Bronchial epithelial cell (primary cell): Measurements from ENCODE around the gene BMERB1. TPM values are rescaled to one million over a fixed set of nuclear protein-coding genes. Genes with fewer than 3 reads are reported as not detected.
"Not testable (repeated sequence)": the region's sequence is repeated elsewhere in the genome, so short reads cannot be mapped to it uniquely, and the experiment has no call there.

Source experiments
- DNase-seq: peaks from one replicate; pipeline ENCODE4 v3.0.0-alpha.2; 2010; ENCODE audit warnings: low read depth
- FAIRE-seq: peaks from 2 replicates; lab custom pipeline; 2011; peaks lifted over from hg19 to GRCh38; lab: Jason Lieb, UNC
- H3K27me3 ChIP-seq: 2 replicates; pipeline ENCODE4 v1.5.1; 2011; ENCODE audit warnings: low read length; ENCODE audit not compliant: control insufficient read depth, insufficient read depth
- H3K36me3 ChIP-seq: 2 replicates; pipeline ENCODE4 v1.5.1; 2011; ENCODE audit warnings: low read length; ENCODE audit not compliant: control insufficient read depth, insufficient read depth
- H3K4me3 ChIP-seq: 2 replicates; pipeline ENCODE4 v1.5.1; 2011; ENCODE audit warnings: mild to moderate bottlenecking, low read depth, low read length, control low read depth
- CTCF ChIP-seq: IDR thresholded peaks from 2 replicates; pipeline ENCODE4 v1.5.1; 2011; ENCODE audit warnings: mild to moderate bottlenecking, moderate library complexity, low read length, control low read depth, inconsistent platforms; ENCODE audit not compliant: insufficient read depth, severe bottlenecking
- total RNA-seq: library from RNA; depleted of rRNA; stranded (reverse); fragments of >200 nt; gene quantifications from 2 replicates; pipeline ENCODE4 v1.2.1, GENCODE V29; 2014

BMERB1 gene
- total RNA-seq, 1 donor from 2014 or later = 8.4 TPM

- H3K36me3 ChIP-seq = no peaks in the 10 kb centered on the region
- H3K4me3 ChIP-seq = no peak overlapping the region
- FAIRE-seq = no peak
- H3K27me3 ChIP-seq = no peaks in the 10 kb centered on the region
- no peak for TF ChIP-seq CTCF
- DNase-seq = no peak
Measured at GRCh38 chr16:15446901-15447300, 12.5 kb downstream of the BMERB1 start.

GRCh38 chr16:15450624-15451023 lies 16.2 kb downstream of the BMERB1 start:
- no peak for FAIRE-seq
- H3K27me3 ChIP-seq = no peaks in the 10 kb centered on the region
- no peak for TF ChIP-seq CTCF
- H3K4me3 ChIP-seq = no peak overlapping the region
- H3K36me3 ChIP-seq = no peaks in the 10 kb centered on the region
- DNase-seq = no peak

- no peak for DNase-seq
- H3K36me3 ChIP-seq = no peaks in the 10 kb centered on the region
- TF ChIP-seq CTCF = no peak
- no peaks in the 10 kb centered on the region for H3K27me3 ChIP-seq
- H3K4me3 ChIP-seq = no peak overlapping the region
- no peak for FAIRE-seq
Measured at GRCh38 chr16:15451098-15451731, 16.8 kb downstream of the BMERB1 start.

- no peak for TF ChIP-seq CTCF
- FAIRE-seq (no peak), DNase-seq (no peak)
- Histone ChIP-seq H3K27me3 (no peaks in the 10 kb centered on the region), H3K36me3 (no peaks in the 10 kb centered on the region), H3K4me3 (no peak overlapping the region)
Measured at GRCh38 chr16:15452246-15452855, 18.0 kb downstream of the BMERB1 start.

- not testable (repeated sequence) for H3K36me3 ChIP-seq, FAIRE-seq
Measured at GRCh38 chr16:15453296-15453695, 18.9 kb downstream of the BMERB1 start.

GRCh38 chr16:15454933-15455332 lies 20.5 kb downstream of the BMERB1 start:
- not testable (repeated sequence) for DNase-seq, H3K36me3 ChIP-seq, H3K4me3 ChIP-seq, FAIRE-seq, H3K27me3 ChIP-seq

More at GRCh38 chr16:15453296-15453695, 18.9 kb downstream of the BMERB1 start:
- DNase-seq, H3K27me3 ChIP-seq, H3K4me3 ChIP-seq: not testable (repeated sequence)
